Effector CD4-positive, alpha-beta T cell (primary cell): ENCODE measurements around the gene SPIB. TPM values are rescaled to one million over a fixed set of nuclear protein-coding genes. Genes with fewer than 3 reads are reported as not detected.
A peak's percentile ranks its signal among the peaks of the same experiment; 100 is the strongest.
"Not testable (repeated sequence)": the region's sequence is repeated elsewhere in the genome, so short reads cannot be mapped to it uniquely, and the experiment has no call there.

Experiments used
- DNase-seq: peaks from one replicate; pipeline ENCODE4 v3.0.0-alpha.2; 2020
- total RNA-seq: gene quantifications from one replicate; lab custom pipeline; 2026; lab: John Stamatoyannopoulos, UW

The SPIB gene
- total RNA-seq, result not detected

GRCh38 chr19:50418176-50419021, at the start of gene SPIB:
Gene SPIB, plus strand, starts transcription at chr19:50418938. Its CDS starts 25 bp downstream, at chr19:50418963.
- DNase-seq, result no peak

GRCh38 chr19:50371914-50372475, 46.7 kb upstream of the SPIB start:
- no peak for DNase-seq

DNA sequence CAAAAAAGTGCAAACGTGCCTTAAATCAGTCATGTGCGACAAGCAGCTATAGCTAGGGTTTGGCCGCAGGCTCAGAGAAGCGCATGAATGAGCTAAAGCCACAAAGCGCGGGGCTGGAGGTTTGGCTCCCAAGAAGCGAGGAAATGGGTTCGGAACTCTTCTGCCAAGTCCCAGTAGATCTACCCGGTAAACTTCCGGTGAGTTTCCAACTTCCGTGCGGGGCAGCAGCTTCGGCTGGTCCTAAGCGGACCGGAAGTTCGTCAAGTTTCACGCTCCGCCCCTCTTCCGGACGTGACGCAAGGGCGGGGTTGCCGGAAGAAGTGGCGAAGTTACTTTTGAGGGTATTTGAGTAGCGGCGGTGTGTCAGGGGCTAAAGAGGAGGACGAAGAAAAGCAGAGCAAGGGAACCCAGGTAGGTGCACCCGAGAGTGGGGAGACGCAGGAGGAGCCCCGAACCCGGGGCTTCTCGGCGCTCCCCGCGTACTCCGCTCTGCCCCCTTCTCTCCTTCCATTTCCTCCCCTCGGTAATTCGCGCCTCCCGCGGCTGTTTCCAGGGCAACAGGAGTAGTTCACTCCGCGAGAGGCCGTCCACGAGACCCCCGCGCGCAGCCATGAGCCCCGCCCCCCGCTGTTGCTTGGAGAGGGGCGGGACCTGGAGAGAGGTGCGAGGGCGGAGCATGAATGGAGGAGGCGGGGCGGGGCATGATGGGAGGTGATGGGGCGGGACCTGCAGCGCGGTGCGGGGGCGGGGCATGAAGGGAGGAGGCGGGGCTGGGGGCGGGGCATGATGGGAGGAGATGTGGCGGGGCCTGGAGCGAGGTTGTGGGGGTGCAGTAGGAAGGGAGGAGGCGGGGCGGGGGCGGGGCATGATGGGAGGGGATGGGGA, 42.3 kb upstream of the SPIB start, which contains the start of gene NR1H2:
Gene NR1H2, plus strand, starts transcription at position 292 of the 885 bp plus-strand sequence. CDS start 1,149 bp downstream, outside the sequence.
- peak; percentile 89 for DNase-seq

DNA sequence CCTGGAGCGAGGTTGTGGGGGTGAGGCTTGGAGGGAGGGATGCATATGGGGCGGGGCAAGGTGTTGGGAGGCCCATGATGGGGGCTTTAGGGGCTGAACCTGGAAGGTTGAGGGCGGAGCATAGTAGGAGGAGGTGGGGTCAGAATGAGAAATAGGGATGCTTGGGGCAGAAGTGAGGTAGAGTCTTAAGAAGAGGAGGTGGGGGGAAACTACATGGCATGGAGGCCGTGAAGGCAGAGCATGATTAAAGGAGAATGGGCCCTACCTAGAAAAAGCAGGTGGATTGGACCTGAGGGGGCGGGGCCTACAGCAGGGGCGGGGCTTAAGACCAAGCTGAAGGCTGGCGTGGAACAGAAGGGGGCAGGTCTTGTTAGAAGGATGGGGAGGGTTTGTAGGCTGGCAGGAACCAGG, 41.7 kb upstream of the SPIB start:
- peak; percentile 51 for DNase-seq

- DNase-seq, result no peak
Measured at GRCh38 chr19:50377517-50377916, 41.2 kb upstream of the SPIB start.

DNA sequence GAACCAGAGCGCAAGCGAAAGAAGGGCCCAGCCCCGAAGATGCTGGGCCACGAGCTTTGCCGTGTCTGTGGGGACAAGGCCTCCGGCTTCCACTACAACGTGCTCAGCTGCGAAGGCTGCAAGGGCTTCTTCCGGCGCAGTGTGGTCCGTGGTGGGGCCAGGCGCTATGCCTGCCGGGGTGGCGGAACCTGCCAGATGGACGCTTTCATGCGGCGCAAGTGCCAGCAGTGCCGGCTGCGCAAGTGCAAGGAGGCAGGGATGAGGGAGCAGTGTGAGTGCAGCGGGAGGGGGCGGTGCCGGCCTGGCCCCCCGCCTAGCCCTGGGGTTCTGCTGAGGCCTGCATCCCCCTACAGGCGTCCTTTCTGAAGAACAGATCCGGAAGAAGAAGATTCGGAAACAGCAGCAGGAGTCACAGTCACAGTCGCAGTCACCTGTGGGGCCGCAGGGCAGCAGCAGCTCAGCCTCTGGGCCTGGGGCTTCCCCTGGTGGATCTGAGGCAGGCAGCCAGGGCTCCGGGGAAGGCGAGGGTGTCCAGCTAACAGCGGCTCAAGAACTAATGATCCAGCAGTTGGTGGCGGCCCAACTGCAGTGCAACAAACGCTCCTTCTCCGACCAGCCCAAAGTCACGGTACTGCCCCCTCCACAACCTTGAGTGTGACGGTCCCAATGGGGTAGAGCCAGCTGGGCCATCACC, 40.4 kb upstream of the SPIB start:
- no peak for DNase-seq

DNA sequence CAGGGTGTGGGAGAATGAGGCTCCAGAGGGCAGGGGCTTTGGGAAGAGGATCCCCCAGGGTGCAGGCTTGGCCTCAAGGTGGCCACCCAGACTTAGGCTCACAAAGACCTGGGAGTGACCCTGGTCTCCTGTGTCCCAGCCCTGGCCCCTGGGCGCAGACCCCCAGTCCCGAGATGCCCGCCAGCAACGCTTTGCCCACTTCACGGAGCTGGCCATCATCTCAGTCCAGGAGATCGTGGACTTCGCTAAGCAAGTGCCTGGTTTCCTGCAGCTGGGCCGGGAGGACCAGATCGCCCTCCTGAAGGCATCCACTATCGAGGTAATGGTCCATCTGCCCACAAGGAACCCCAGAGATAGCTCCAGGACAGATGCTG, 39.9 kb upstream of the SPIB start:
- no peak for DNase-seq

DNA sequence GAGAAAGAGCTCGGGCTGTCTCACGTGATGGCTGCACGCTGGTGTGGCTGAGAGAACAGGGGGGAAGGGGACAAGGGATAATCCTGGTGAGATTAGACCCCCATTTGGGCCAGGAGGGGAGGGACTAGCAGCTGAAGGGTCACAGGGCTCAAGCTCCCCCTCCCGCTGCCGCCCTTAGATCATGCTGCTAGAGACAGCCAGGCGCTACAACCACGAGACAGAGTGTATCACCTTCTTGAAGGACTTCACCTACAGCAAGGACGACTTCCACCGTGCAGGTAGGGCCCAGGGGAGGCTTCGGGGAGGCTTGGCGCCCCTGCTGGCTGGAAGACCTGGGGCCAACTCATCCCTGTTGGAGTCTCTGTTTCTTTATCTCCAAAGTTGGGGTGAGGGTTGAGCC, 39.1 kb upstream of the SPIB start:
- no peak for DNase-seq

- DNase-seq, result no peak
Measured at GRCh38 chr19:50380137-50380536, 38.6 kb upstream of the SPIB start.

DNA sequence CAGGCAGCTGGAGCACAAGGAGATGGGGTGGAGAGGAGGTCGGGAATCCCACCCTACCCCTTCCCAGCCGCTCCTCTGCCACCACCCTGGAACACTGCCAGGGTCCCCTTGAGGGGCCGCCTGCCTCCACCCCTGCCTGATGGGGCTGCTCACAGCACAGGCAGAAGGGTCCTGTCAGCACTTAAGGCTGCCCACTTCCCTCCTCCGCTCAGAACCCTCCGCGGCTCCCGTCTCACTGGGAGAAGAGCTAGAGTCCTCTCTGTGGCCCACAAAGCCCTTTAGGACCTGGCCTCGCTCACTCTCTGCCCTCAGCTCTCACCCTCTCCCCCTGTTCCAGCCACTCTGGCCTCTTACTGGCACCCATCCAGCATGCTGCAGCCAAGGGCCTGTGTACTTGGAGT, 38.0 kb upstream of the SPIB start:
- DNase-seq, result no peak

DNA sequence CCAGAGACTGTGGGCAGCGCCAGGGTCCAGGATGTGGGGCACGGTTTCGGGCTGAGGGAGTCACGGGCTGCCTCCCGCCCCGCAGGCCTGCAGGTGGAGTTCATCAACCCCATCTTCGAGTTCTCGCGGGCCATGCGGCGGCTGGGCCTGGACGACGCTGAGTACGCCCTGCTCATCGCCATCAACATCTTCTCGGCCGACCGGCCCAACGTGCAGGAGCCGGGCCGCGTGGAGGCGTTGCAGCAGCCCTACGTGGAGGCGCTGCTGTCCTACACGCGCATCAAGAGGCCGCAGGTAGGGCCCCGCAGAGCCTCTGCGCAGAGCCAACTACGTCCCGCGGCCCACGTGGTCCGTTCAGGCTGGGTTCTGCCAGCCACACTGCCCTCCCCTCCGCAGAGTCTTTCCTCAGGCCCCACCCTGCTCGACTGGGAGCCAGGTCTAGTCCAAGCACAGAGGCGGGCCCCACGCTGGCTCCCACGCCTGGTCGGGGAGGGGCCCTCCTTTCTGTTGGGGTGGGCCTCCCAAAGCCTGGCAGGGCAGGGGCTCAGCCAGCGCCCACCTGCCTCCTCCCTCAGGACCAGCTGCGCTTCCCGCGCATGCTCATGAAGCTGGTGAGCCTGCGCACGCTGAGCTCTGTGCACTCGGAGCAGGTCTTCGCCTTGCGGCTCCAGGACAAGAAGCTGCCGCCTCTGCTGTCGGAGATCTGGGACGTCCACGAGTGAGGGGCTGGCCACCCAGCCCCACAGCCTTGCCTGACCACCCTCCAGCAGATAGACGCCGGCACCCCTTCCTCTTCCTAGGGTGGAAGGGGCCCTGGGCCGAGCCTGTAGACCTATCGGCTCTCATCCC, 36.6 kb upstream of the SPIB start:
- no peak for DNase-seq

GRCh38 chr19:50383001-50383851, 35.5 kb upstream of the SPIB start:
- DNase-seq, result no peak

GRCh38 chr19:50383852-50384684, 34.7 kb upstream of the SPIB start, which contains the start of gene POLD1:
Gene POLD1, plus strand, starts transcription at chr19:50384347. Its CDS starts 14,505 bp downstream, at chr19:50398852.
- peak; percentile 98 for DNase-seq

GRCh38 chr19:50384685-50385535, 33.8 kb upstream of the SPIB start:
- DNase-seq, result no peak

DNA sequence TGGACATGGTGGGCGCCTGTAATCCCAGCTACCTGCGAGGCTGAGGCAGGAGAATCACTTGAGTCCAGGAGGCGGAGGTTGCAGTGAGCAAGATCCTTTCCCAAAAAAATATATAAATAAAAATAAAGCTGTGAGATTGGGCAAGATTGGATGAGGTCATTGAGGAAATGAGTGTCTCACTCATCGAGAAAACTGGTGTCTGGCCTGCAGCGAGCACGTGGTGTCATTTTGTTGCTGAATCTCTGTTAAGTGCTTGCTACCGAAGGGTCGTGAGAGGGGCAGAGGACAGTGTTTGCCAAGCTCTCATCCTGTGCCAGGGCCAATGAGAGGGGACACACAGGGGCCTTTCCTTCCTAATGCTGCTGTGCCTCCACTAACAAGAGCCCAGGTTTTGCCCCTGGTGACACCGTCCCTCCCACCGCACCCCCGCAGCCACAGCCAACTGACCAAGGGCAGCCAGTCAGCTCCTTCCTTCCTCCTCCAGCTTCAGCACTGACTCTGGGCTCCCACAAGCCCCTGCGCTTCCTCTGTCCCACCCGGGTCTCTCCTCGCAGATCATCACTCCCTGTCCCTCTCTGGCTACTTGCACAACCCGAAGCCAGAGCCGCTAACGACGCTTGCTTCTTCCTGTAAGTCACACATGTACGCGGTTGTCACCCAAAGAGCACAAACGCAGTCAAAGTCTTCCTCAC, 31.4 kb upstream of the SPIB start:
- DNase-seq, result no peak

DNA sequence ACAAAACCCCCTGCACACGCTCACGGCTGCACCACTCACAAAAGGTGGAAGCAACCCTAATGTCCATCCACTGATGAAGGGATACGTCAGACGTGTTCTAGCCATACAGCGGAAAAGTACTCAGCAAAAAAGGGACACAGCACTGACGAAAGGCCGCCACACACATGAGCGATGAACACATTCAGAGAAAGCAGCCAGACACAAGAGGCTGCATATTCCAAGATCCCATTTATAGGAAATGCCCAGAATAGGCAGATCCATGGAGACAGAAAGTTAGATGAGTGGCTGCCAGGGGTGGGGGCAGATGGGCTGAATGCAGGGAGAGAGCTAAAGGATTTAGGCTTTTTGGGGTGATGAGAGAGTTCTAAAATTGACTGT, 30.9 kb upstream of the SPIB start:
- no peak for DNase-seq

GRCh38 chr19:50390295-50390694, 28.4 kb upstream of the SPIB start:
- DNase-seq, result not testable (repeated sequence)

DNA sequence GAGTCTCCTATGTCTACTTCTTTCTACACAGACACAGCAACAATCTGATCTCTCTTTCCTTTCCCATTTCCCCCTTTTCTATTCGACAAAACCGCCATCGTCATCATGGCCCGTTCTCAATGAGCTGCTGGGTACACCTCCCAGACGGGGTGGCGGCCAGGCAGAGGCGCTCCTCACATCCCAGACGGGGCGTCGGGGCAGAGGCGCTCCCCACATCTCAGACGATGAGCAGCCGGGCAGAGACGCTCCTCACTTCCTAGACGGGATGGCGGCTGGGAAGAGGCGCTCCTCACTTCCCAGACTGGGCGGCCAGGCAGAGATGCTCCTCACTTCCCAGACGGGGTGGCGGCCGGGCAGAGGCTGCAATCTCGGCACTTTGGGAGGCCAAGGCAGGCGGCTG, 27.8 kb upstream of the SPIB start:
- not testable (repeated sequence) for DNase-seq
